Neural progenitor cell (in vitro differentiated cells): ENCODE data around the gene RASD1. TPM values are rescaled to one million over a fixed set of nuclear protein-coding genes. Genes with fewer than 3 reads are reported as not detected.

Experiments used
- DNase-seq: peaks from one replicate; pipeline ENCODE4 v3.0.0-alpha.2; 2016; ENCODE audit warnings: low spot score
- H2AFZ ChIP-seq: fragments of 200-600 bp; sonication (generic); replicated peaks from 2 replicates; pipeline ENCODE4 v1.6.1; 2016; ENCODE audit warnings: antibody characterized with exemption
- H3F3A ChIP-seq: fragments of 200-600 bp; sonication (generic); 2 replicates; pipeline ENCODE4 v1.6.1; 2016; ENCODE audit warnings: antibody characterized with exemption, low read depth
- H3K27ac ChIP-seq: fragments of 200-600 bp; sonication (generic); 2 replicates; pipeline ENCODE4 v1.5.1; 2016; ENCODE audit warnings: mild to moderate bottlenecking
- H3K27me3 ChIP-seq: fragments of 200-600 bp; sonication (generic); 2 replicates; pipeline ENCODE4 v1.6.1; 2016; ENCODE audit warnings: mild to moderate bottlenecking, moderate library complexity
- H3K36me3 ChIP-seq: fragments of 200-600 bp; sonication (generic); 2 replicates; pipeline ENCODE4 v1.5.1; 2016
- H3K4me1 ChIP-seq: fragments of 200-600 bp; sonication (generic); 2 replicates; pipeline ENCODE4 v1.6.1; 2016; ENCODE audit warnings: mixed run types
- H3K4me2 ChIP-seq: fragments of 200-600 bp; sonication (generic); 2 replicates; pipeline ENCODE4 v1.6.1; 2016
- H3K4me3 ChIP-seq: fragments of 200-600 bp; sonication (generic); 2 replicates; pipeline ENCODE4 v1.5.1; 2016
- H3K79me2 ChIP-seq: fragments of 200-600 bp; sonication (generic); 2 replicates; pipeline ENCODE4 v1.6.1; 2016; ENCODE audit warnings: low read depth
- H3K9ac ChIP-seq: fragments of 200-600 bp; sonication (generic); 2 replicates; pipeline ENCODE4 v1.6.1; 2016
- H3K9me3 ChIP-seq: fragments of 200-600 bp; sonication (generic); 2 replicates; pipeline ENCODE4 v1.5.1; 2016; ENCODE audit warnings: low read depth
- H4K20me1 ChIP-seq: fragments of 200-600 bp; sonication (generic); 2 replicates; pipeline ENCODE4 v1.6.1; 2016; ENCODE audit warnings: low read depth
- H3K27ac Mint-ChIP-seq: 3 replicates; pipeline ENCODE4 v1.8.0; 2021; ENCODE audit warnings: mixed read lengths
- H3K27me3 Mint-ChIP-seq: 2 replicates; pipeline ENCODE4 v1.8.0; 2022; ENCODE audit warnings: low read depth, mild to moderate bottlenecking, inconsistent platforms, moderate library complexity, mixed read lengths; ENCODE audit not compliant: insufficient read depth
- H3K36me3 Mint-ChIP-seq: 3 replicates; pipeline ENCODE4 v1.8.0; 2021; ENCODE audit warnings: mixed read lengths
- H3K4me1 Mint-ChIP-seq: 3 replicates; pipeline ENCODE4 v1.8.0; 2021; ENCODE audit warnings: mixed read lengths
- H3K4me3 Mint-ChIP-seq: 3 replicates; pipeline ENCODE4 v1.8.0; 2021; ENCODE audit warnings: mild to moderate bottlenecking, moderate library complexity, mixed read lengths
- H3K9me3 Mint-ChIP-seq: 3 replicates; pipeline ENCODE4 v1.8.0; 2020; ENCODE audit warnings: mixed read lengths
- CTCF ChIP-seq: fragments of 200-600 bp; sonication (generic); IDR thresholded peaks from 2 replicates; pipeline ENCODE4 v1.5.1; 2017; ENCODE audit warnings: antibody characterized with exemption, mild to moderate bottlenecking
- EZH2 ChIP-seq: fragments of 200-600 bp; sonication (generic); IDR thresholded peaks from 2 replicates; pipeline ENCODE4 v1.6.1; 2017; ENCODE audit warnings: antibody characterized with exemption, mild to moderate bottlenecking, moderate library complexity
- EZH2phosphoT487 ChIP-seq: fragments of 200-600 bp; sonication (generic); IDR thresholded peaks from 2 replicates; pipeline ENCODE4 v1.6.1; 2017; ENCODE audit warnings: antibody characterized with exemption
- total RNA-seq: library from RNA; depleted of rRNA; stranded (reverse); fragments of >200 nt; gene quantifications from 2 replicates; pipeline ENCODE4 v1.2.3, GENCODE V29; 2015; ENCODE audit warnings: low replicate concordance

RASD1 gene
- total RNA-seq, 1 donor from 2014 or later, result 0.88 TPM

- H3K4me2 ChIP-seq, result no peak overlapping the region
- H4K20me1 ChIP-seq, result no peaks in the 10 kb centered on the region
Observed at GRCh38 chr17:17537311-17538099, 41.3 kb upstream of the RASD1 start.

GRCh38 chr17:17536702-17537101, 40.5 kb upstream of the RASD1 start:
- Mint-ChIP-seq H3K27ac (no peak overlapping the region), H3K4me3 (no peak overlapping the region), H3K27me3 (no peaks in the 10 kb centered on the region), H3K36me3 (no peaks in the 10 kb centered on the region), H3K9me3 (no peaks in the 10 kb centered on the region), H3K4me1 (peaks cover 15% of the 10 kb centered on the region)
- Histone ChIP-seq H3K4me2 (no peak overlapping the region), H3F3A (no peaks in the 10 kb centered on the region), H3K79me2 (no peaks in the 10 kb centered on the region), H2AFZ (no peak overlapping the region), H3K36me3 (no peaks in the 10 kb centered on the region), H3K27me3 (no peaks in the 10 kb centered on the region), H3K9me3 (no peaks in the 10 kb centered on the region), H3K4me1 (peaks cover 8% of the 10 kb centered on the region), H3K4me3 (no peak overlapping the region), H3K9ac (no peak overlapping the region), H4K20me1 (no peaks in the 10 kb centered on the region), H3K27ac (no peak overlapping the region)
- no peak for DNase-seq
- TF ChIP-seq CTCF (no peak), EZH2phosphoT487 (no peak), EZH2 (no peak)

More at GRCh38 chr17:17537311-17538099, 41.3 kb upstream of the RASD1 start:
- H3K79me2 ChIP-seq, result no peaks in the 10 kb centered on the region
- Mint-ChIP-seq H3K4me3 (no peak overlapping the region), H3K27ac (no peak overlapping the region), H3K4me1 (peaks cover 15% of the 10 kb centered on the region), H3K36me3 (no peaks in the 10 kb centered on the region), H3K27me3 (no peaks in the 10 kb centered on the region), H3K9me3 (no peaks in the 10 kb centered on the region)
- no peak overlapping the region for H2AFZ ChIP-seq
- no peaks in the 10 kb centered on the region for H3F3A ChIP-seq
- H3K27me3 ChIP-seq, result no peaks in the 10 kb centered on the region
- H3K4me1 ChIP-seq, result peaks cover 8% of the 10 kb centered on the region
- no peak overlapping the region for H3K27ac ChIP-seq
- H3K4me3 ChIP-seq, result no peak overlapping the region
- H3K9ac ChIP-seq, result no peak overlapping the region
- H3K36me3 ChIP-seq, result no peaks in the 10 kb centered on the region
- TF ChIP-seq EZH2phosphoT487 (no peak), CTCF (no peak), EZH2 (no peak)
- no peak for DNase-seq
- H3K9me3 ChIP-seq, result no peaks in the 10 kb centered on the region

GRCh38 chr17:17535957-17536356, 39.8 kb upstream of the RASD1 start:
- Mint-ChIP-seq H3K4me3 (no peak overlapping the region), H3K4me1 (peaks cover 14% of the 10 kb centered on the region), H3K36me3 (no peaks in the 10 kb centered on the region), H3K27me3 (no peaks in the 10 kb centered on the region), H3K27ac (no peak overlapping the region), H3K9me3 (no peaks in the 10 kb centered on the region)
- TF ChIP-seq EZH2phosphoT487, result no peak
- no peak for TF ChIP-seq EZH2
- no peak for TF ChIP-seq CTCF
- Histone ChIP-seq H4K20me1 (no peaks in the 10 kb centered on the region), H3K79me2 (no peaks in the 10 kb centered on the region), H3K9ac (no peak overlapping the region), H3K4me1 (peaks cover 8% of the 10 kb centered on the region), H3K27me3 (no peaks in the 10 kb centered on the region), H3K4me2 (no peak overlapping the region), H3F3A (no peaks in the 10 kb centered on the region), H2AFZ (no peak overlapping the region), H3K4me3 (no peak overlapping the region), H3K36me3 (no peaks in the 10 kb centered on the region), H3K27ac (no peak overlapping the region), H3K9me3 (no peaks in the 10 kb centered on the region)
- no peak for DNase-seq
